ENCODE results near the gene SERPINA7. TPM values are rescaled to one million over a fixed set of nuclear protein-coding genes. Genes with fewer than 3 reads are reported as not detected.

SERPINA7 gene
- total and polyA plus RNA-seq, 2 of the 13 experiments (the other 11 are each of a cell fraction or from before 2014, with no cell fraction given) = 315 to 456 TPM

- TF ChIP-seq TEAD3 (CRISPR knock-in tag; optimal IDR thresholded peaks at IDR 0.05; ENCODE audit: borderline replicate concordance) = peak; percentile 40
- TF ChIP-seq DPF2 (CRISPR knock-in tag; IDR thresholded peaks at IDR 0.05; ENCODE audit: borderline replicate concordance, low read depth) = peak; percentile 26; the same call in 1 of the 2 replicates
- peak; percentile 25; the same call in 1 of the 2 replicates for TF ChIP-seq TAF1 (CRISPR knock-in tag; IDR thresholded peaks at IDR 0.05)
- no peak for TF ChIP-seq ZNF329 (CRISPR knock-in tag; IDR thresholded peaks at IDR 0.05; ENCODE audit: low read depth)
- TF ChIP-seq SOX13 (IDR thresholded peaks at IDR 0.05) = peak; percentile 59; the same call in 1 of the 2 replicates
- TF ChIP-seq SOX13 (CRISPR knock-in tag; conservative IDR thresholded peaks at IDR 0.05 in 1 of 2, IDR thresholded peaks at IDR 0.05 in 1 of 2) = peak in 1 of 2 experiments; percentile 87; a peak in 2 of 4 replicates
- peak; percentile 89 for TF ChIP-seq FOXO1 (CRISPR knock-in tag; IDR thresholded peaks at IDR 0.05)
- peak; percentile 26; the same call in 1 of the 2 replicates for TF ChIP-seq ZBTB20 (CRISPR knock-in tag; IDR thresholded peaks at IDR 0.05; ENCODE audit: borderline replicate concordance, low read depth)
- TF ChIP-seq ZNF281 (CRISPR knock-in tag; IDR thresholded peaks at IDR 0.05; ENCODE audit: borderline replicate concordance) = peak; percentile 95; the same call in 1 of the 2 replicates
- TF ChIP-seq ZNF644 (CRISPR knock-in tag; IDR thresholded peaks at IDR 0.05; ENCODE audit: low read depth) = peak; percentile 66; the same call in 1 of the 2 replicates
- TF ChIP-seq KLF9 (CRISPR knock-in tag; IDR thresholded peaks at IDR 0.05; ENCODE audit: low read depth) = no peak
- no peak for TF ChIP-seq E2F1 (CRISPR knock-in tag; IDR thresholded peaks at IDR 0.05)
- TF ChIP-seq ELF3 (CRISPR knock-in tag; IDR thresholded peaks at IDR 0.05) = peak; percentile 81
- TF ChIP-seq HDAC1 (CRISPR knock-in tag; IDR thresholded peaks at IDR 0.05) = peak; percentile 49; the same call in 1 of the 2 replicates
- TF ChIP-seq NFIC (IDR thresholded peaks at IDR 0.05; ENCODE audit: low read length) = peak; percentile 51; the same call in 1 of the 2 replicates
- peak; percentile 72 for TF ChIP-seq AHDC1 (CRISPR knock-in tag; IDR thresholded peaks at IDR 0.05; ENCODE audit: borderline replicate concordance)
- peak; percentile 96 for TF ChIP-seq TP53 (CRISPR knock-in tag; conservative IDR thresholded peaks at IDR 0.05)
- peak; percentile 70 for TF ChIP-seq ZFX (CRISPR knock-in tag; IDR thresholded peaks at IDR 0.05; ENCODE audit: low read depth)
Measured at GRCh38 chrX:106007815-106008214, 30.7 kb downstream of the SERPINA7 start (continued).

Data from HepG2 (cell line).